ENCODE measurements around the gene EPHA1.
"Not testable (repeated sequence)": the region's sequence is repeated elsewhere in the genome, so short reads cannot be mapped to it uniquely, and the experiment has no call there.

EPHA1 gene

DNA sequence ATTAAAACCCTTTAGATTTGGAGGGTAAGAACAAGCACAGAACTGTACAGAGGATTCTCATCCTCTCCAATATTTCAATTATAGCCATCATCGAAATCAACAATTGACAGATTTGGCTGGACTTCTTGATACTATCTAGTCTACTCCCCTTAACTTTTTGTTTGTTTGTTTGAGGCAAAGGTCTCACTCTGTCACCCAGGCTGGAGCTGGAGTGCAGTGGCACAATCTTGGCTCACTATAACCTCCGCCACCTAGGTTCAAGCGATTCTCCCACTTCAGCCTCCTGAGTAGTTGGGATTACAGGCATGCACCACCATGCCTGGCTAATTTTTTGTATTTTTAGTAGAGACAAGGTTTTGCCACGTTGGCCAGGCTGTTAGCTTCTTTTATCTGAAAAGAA, 6.4 kb downstream of the EPHA1 start:
- not testable (repeated sequence) for DNase-seq (ENCODE audit: low read depth)

DNA sequence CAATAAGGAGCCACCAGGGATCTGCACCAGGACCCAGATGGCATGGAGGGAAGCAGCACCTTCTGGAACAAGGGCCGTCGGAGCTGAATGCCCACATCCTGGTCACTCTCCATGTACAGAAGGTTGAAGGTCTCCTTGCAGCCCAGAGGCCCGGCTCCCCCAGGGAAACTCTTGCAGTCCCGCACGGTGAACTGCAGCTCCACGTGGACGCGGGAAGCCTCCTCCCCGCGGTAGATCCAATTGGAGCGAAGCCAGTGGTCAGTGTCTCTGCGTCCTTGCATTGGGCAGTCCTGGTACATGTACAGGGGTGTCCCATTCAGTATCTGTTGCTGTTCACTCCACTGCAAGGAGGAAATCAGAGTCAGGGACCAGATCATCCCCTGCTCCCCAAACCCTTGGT, 7.4 kb downstream of the EPHA1 start:
- DNase-seq (ENCODE audit: low read depth), result no peak

DNA sequence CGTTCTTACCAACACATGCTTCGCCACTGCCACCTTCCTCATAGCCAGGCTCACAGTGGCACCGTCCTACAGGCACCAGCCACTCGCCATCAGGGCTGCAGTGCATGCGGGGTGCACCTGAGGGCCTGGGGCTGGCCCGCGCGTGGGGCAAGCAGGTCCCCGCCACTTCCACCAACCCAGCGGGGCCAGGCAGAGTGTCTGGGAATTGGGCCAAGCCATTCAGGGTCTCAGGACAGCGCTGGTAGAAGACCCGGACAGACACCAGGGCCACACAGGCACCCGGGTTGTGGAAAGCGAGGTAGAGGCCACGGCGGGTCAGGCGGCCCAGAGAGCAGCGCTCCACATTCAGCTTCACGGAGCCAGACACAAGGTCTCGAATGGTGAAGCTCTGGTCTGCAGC, 9.0 kb downstream of the EPHA1 start:
- no peak for DNase-seq (ENCODE audit: low read depth)

DNA sequence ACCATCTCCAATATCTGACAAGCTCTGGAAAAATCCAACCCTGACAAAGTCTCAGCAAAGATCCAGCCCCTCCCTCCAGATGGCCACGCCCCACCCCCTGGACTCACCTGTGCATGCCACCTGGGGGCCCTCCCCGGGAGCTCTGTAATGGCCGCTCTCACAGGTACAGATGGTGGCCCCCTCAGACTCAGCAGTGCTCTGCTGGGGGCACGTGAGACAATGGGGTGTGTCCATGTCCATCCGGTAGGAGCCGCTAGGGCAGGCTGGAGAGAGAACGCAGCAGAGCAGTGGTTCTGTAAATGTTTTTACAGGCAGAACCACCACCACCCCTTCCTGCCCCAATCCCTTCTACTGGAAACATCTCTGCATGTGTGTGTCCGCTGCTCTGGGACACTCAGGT, 9.5 kb downstream of the EPHA1 start:
- no peak for DNase-seq (ENCODE audit: low read depth)

DNA sequence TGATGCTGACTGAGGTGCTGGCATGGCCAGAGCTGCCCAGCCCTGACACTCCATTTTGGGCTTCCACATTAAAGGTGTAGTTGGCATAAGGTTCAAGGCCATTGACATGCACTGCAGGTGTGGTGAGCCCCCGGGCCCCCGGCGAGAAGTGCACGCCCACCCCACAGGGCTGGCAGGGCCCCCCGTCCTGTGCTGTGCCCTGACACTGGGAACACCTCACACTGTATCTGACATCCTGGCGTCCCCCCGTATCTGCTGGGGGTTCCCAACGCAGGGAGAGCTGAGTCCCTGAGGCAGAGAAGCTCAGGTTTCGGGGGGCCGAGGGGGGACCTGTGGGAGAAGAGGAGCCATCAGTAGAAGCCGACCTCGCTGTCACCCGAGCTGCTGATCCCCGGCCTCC, 10.0 kb downstream of the EPHA1 start:
- DNase-seq (ENCODE audit: low read depth), result no peak

DNA sequence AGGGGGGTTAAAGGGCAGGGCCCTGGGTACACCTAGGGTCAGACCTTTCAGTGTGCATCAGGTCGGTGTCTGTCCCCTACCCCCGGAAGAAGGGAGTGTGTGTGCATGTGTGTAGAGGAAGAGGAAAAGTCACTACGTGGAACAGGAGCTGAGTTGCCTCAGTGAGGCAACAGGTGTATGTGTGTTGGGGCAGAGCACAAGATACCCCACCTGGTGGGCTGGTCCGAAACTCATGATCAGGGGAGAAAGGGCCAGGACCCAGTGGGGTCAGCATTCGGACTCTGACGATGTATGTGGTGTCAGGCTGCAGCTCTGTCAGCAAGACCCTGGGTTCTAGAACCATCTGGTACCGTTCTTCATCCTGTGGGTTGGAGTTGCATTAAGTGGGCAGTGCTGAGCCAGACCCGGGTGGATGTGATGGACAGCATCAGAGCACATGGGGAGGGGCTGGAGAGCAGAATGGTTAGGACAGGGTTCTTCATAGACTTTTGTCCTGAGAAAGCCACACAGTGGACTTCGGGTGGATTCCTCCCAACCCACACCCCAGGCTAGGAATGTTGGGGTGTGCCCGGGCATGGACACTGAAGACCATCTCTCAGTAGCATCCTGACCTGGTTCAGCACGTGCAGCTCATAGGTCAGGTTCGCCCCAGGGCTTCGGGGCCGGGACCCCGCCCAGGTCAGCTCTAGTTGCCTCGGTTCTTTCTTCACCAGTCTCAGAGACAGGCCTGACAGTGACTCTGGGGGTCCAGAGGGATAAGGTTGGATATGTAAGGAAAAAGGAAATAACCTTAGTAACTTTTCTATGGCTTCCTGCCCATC, 10.7 kb downstream of the EPHA1 start:
- no peak for DNase-seq (ENCODE audit: low read depth)

DNA sequence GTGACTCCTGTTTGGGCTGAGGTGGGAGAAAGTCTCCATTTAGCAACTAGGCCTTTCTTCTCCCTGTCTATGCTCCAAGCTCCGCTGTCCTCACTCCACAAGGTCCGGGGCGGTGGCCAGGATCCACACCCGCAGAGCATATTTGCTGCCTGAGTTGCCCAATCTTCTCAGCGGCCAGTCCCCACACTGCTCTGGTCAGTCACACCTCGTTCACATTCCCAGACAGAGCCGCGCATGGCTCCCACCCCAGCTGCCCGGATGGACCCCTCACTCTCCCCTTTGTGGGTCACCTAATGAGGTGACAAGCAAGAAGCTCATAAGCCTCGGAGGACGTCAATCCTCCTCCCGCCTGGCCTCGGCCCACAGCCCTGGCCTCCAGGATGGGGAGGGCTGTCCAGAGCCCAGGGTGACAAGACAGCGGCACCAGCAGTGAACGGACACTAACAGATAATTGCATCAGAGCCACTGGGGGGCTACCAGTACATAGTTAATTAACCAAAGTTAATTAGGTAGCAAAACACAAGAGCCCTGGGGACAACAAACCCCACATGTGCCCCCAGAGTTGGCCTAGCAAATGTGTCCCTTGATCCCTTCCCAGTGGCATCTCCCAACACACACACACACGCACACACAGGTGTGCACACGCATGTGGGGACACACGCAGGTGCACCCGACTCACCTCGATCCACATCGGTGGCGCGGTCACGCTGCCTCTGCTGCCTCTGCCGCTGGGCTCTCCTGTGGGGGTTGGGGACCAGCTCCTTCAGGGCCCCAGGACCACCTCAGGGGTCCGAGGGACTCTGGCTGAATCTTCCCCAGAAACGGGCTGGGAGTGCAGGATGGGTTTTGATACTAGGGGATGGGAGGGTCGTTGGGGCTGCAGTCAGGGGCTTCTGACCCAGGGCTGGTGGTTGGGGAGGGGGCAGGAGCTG, 11.8 kb downstream of the EPHA1 start:
- no peak for DNase-seq (ENCODE audit: low read depth)

DNA sequence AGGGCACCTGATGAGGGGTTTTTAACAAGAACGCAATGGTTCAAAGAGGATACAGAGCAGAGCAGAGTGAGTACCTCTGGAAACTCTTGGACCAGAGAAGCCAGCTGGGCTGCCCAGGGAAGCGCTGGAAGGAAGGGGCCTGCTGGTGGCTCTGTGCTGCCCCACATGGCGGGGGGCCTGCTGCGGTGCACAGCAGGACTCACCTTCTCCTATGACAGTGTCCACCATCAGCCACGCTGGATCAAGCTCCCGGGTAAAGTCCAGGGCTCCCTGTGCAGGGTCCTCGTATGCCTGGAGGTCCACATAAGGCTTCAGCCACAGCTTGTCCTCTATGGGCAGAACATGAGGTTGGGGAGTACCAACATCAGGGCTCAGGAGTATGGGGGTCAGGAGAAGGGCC, 12.5 kb downstream of the EPHA1 start:
- DNase-seq (ENCODE audit: low read depth), result no peak

DNA sequence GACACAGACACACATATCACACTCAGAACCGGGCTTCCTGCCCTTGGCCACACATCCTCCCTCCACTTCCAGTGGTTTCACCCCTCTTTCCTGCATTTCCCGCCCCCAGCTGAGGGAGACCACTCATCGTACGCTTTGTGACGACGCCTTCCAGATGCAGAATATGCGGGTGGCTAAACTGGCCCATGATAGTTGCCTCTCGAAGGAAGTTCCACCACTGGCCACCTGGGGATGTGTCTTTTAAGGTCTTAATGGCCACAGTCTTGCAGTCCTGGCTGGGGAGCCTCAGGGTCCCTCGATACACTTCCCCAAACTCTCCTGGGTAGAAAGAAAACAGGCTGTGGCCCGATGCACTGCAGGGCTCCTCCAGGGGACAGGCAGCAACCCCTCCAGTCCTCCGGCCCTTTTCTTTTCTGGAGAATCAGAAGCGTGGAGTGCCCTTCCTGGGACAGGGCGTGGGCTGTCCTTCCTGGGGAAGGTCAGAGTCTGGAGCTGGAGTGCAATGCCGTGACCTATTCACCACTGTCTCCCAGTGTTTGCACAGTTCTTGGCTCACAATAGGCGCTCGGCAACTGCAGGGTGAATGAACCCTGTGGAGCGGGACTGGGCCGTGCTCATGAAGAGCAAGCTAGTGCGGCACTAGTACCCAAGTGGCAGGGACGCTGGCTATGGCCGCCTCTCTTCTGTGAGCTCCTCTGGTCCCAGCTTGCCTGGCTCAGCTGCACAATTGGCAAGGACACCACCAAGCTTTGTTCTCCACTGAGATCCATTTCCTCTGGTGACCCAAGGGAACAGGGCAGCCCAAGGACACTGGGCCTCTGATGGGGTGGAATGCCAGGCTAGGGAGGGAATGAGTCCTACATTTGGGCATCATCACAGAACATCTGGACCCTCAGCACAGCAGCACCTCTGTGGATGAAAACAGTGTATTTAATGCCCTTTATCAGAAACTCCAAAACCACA, 13.2 kb downstream of the EPHA1 start:
- no peak for DNase-seq (ENCODE audit: low read depth)

DNA sequence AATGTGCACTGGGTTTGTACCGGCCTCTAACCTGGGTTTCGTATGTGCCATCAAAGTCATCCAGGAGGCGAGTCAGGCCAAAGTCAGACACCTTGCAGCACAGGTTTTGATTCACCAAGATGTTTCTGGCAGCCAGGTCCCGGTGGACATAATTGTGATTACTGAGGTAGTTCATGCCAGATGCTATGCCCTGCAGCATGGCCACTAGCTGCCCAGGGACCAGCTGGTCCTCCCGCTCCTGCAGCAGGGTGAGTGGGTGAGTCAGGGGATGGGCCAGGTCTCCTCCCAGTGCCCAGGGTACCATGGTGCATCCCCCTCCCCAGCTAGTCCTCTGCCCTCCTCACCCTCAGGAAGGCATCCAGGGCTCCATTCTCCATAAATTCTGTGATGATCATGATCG, 13.9 kb downstream of the EPHA1 start:
- no peak for DNase-seq (ENCODE audit: low read depth)

DNA sequence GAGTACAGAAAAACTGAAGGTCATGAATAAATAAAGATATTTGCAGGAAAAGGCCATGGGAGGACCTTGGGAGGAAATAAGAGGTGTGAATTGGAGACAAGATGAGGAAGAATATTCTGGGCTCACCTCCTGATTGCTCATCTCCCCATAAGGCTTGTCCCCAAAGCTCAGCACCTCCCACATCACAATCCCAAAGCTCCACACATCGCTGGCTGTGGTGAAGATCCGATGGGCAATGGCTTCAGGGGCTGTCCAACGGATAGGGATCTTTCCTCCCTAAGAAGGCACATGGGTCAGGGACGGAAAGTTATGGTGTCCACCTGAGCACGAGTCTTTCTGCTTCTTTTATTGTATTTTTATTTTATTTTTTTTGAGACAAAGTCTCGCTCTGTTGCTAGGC, 14.6 kb downstream of the EPHA1 start:
- no peak for DNase-seq (ENCODE audit: low read depth)

DNA sequence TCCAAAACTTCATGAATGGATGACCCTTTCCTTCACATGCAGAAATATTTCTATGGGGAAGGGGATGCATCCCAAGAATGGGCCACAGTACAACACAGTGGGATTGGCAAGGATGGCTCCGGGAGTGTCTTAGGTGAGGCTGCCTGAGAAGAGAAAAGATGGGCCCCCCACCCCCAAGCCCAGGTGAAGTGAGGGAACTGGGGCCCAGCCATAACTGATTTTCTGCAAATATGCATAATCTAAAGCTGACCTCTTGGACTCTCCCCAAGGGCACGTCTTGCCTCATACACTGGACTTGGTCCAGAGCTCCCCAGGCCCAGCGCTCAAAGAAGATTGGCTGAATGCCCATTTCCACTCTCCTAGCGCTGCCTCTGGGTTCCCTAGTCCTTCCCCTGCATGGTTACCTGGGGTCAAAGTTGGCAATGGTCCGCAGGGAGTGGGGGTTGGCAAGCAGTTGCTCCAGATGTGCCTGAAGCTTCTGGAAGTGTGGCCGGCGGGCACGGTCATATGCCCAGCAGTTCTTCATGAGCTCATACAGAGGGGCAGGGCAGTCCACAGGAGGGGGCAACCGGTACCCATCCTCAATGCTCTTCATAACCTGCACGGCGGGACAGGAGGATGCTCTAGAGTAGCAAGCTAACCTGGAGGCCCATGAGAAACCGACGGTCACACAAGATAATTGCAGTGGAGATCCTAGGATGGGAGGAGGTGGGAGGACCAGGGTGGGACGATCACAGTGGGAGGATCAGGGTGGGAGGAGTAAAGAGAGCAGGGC, 15.2 kb downstream of the EPHA1 start:
- no peak for DNase-seq (ENCODE audit: low read depth)

DNA sequence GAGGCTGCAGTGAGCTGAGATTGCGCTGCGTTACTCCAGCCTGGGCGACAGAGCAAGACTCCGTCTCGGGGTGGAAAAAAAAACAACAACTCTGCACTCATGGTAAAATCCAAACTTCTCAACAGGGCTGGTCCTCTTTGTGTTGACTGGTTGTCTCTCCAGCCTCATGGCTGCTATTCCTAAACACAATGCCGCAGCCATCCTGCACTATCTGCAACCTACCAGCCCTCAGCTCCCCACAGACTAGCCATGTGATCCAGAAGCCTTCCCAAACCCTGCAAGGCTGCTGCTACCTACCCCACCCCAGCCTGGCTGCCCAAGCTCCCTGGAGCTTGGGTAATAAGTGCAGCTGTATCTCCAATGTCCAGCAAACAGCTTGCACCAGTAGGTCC, 15.8 kb downstream of the EPHA1 start:
- no peak for DNase-seq (ENCODE audit: low read depth)

DNA sequence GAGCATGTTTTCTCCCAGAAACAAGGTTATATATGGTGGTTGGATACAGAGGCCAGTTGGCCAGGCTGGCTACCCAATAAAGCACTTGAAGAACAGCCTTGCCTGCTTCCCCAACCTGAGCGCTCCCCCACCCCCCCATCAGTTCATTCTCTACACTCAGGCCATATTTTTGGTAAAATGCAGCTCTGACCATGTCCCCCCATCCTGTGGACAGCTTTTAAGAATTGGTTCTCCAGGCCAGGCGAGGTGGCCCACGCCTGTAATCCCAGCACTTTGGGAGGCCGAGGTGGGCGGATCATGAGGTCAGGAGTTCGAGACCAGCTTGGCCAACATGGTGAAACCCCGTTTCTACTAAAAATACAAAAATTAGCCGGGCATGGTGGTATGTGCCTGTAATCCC, 16.2 kb downstream of the EPHA1 start:
- not testable (repeated sequence) for DNase-seq (ENCODE audit: low read depth)

DNA sequence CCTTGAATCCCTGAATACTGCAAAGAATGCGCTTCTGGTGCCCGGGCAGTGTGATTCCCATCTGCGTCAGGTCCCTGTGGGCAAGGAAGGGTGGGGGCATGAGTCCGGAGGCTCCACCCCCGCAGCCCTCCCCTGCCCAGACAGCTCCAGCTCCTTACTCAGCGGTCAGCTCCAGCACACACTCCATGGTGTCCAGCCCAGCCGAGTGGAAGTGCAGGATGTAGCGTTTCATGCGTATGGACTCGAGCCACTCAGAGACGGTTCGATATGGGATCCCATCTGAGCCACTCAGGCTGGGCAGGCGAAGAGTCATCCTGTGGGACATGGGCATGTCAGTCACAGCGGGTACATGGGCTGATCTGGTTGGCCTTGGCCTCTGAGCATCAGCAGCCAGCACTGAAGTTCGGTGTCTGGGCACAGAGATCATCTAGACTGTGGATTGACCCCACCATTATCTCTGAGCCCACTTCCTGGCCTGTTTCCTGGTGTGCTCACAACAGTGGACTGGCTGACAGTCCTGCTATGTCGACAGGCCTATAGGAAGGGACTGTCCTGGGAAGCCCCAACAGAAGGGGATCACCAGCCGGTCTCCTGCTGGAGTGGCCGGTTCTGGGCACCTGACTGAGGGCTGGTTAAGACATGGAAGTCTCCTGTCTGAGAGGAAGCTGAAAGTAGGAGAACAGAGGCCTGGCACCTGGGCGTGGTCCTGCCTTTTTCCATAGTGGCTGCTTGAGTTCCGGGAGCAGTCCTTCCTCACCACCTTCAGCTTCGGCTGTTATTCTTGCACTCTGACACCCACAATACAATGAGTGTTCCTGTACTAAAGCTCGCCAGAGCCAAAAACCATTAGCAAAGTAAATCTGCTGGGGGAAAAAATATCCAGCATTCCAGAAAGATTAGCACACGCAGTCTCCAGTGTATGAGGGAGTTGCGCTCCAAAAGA, 16.9 kb downstream of the EPHA1 start:
- no peak for DNase-seq (ENCODE audit: low read depth)

DNA sequence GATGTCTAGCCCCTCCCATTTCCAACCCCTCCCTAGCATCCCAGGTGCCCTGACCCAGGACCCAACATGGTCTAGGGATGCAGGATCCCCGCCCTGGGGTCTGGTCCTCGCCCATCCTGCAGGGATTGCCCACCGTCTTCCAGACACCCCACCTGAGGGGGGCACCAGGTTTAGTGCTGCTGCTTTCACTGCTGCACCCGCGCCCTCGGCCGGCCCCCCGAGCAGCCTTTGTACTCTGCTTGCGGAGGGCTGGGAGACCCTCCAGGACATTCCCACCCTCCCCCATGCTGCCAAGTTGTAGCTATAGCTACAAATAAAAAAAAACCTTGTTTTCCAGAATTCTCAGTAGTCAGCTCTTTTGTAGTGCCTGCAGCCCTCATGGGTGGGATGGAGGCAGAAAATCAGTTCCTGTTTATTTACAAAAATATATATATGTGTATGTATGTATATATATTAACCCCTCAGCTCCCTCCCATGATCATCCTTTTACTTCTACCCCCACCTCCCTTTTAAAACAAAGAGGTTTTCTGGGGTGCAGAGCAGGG, 17.8 kb downstream of the EPHA1 start:
- no peak for DNase-seq (ENCODE audit: low read depth)

DNA sequence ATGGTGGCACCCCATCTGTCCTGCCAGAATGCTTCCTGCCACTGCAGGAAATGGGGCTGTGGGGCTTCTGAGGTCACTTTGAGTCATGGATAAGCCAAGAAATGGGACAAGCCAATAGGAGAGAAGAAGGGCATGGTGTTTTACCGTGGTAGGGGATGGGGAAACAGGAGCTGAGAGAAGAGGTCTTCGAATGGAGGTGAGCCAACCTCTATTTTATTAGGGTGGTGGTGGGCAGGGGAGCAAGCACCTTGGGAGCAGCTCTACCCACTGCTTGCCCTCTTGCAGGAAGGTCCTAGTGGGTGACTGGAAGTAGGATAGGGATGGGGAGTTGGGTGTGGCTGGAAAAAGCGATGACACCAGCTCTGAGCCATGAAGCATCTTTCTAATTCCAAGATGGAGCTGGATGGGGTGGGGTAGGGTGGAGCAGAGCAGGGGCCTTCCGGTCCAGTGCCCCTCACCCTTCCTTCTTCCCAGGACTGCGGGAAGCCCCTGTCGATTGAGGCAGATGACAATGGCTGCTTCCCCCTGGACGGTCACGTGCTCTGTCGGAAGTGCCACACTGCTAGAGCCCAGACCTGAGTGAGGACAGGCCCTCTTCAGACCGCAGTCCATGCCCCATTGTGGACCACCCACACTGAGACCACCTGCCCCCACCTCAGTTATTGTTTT, 18.4 kb downstream of the EPHA1 start:
- DNase-seq (ENCODE audit: low read depth), result no peak

DNA sequence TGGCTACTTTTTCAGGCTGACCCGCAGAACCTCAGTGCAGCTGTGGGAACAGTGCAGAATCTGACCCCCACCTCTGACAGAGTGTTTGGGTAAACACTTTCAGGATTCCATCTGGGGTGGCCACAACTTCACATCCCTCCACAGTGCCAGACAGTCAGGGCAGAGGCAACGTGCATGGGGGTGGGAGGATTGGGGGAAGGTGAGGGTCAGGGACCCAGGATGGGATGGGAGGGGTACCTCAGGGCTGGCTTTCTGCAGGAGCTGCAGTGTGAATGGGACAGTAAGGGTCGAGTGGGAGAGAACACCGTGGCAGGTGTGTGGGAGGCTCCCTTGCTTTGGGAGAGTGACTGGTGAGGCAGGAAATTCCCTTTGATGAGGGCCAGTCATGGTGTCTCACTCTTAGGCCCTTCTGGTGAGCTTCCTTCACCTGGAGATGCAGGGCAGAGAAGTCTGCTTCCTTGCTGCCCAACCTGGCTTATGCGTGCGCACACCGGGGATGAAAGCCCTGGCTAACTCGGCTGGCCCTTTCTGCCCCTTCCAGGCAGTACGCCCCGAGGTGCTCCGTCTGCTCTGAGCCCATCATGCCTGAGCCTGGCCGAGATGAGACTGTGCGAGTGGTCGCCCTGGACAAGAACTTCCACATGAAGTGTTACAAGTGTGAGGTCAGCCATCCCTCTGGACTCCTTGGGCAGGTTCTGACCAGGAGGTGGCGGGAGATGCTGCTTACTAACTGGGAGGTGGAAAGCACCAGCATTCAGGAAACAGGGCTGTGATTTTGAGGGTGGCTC, 19.1 kb downstream of the EPHA1 start:
- no peak for DNase-seq (ENCODE audit: low read depth)
